GM21360 (cell line): ENCODE data around the gene SPARC.
"Not testable (repeated sequence)": the region's sequence is repeated elsewhere in the genome, so short reads cannot be mapped to it uniquely, and the experiment has no call there.

ENCODE experiments used
- ATAC-seq: cut with Tn5 transposase; IDR thresholded peaks from one replicate; pipeline ENCODE4 v1.9.1; 2021; ENCODE audit warnings: mild to moderate bottlenecking, moderate library complexity; ENCODE audit not compliant: unreplicated experiment

SPARC gene

DNA sequence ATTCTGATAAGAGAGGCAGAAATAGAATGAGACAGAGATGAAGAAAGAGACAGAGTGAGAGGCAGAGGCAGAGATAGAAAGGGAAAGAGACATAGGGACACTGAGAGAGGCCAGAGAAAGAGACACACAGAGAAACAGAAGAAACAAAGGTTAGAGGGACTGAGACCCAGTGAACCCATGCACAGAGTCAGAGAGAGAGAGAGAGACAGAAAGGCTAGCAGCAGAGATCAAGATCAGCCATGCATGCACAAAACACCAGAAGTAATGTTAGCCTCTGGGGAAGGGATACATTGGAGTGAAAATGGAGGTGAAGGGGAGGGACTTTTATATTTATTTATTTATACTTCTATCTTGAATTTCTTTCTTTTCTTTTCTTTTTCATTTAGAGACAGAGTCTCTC, 14.1 kb upstream of the SPARC start:
- peak; percentile 45 for ATAC-seq

DNA sequence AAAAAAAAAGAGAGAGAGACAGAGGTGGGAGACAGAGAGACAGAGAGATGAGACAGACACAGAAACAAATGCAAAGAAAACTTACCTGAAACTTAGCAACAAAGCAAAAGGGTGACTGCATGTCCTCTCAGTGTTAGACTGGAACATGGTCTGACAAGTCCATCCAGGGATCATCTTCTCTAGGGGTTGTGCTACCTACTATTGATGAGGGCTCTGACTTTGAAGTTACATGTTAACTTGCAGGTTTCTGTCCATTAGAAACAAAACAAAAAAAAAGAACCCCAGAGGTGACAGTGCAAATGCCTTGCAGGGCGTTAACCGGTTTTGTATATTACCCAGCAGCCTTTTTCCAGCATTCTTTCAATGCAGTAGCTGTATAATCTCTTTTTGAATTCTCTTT, 13.6 kb upstream of the SPARC start:
- ATAC-seq, result no peak

DNA sequence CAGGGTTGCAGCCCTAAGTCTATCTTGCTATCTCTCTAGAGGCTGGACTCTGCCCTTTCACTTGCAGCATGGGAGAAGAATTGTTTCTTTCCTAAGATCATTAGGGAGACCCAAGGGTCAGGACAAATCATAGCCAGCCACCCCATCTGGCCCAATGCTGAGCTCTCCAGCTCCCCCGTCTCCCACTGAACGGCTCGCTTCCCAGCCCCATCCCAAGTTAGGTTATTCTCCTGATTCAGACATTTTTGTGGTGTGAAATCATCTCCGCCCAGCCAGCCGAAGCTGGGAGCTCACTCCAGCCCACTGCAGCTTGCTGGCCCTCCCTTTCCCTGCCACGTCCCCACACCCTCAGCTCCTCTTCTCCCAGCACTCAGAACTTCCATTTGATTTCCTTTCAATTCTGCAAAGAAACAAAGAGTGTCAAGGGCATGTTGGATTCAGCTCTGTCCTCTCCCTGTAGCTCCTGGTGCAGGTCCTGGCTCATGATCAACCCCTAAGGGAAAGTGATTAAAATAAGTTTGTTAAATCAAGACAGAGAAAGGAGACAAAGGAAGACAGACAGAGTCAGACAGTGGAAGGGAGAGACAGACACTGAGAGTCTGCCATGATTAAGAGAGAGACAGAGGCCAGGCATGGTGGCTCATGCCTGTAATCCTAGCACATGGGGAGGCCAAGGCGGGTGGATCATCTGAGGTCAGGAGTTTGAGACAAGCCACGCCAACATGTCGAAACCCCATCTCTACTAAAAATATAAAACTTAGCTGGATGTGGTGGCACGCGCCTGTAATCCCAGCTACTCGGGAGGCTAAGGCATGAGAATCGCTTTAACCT, 12.6 kb upstream of the SPARC start:
- no peak for ATAC-seq

DNA sequence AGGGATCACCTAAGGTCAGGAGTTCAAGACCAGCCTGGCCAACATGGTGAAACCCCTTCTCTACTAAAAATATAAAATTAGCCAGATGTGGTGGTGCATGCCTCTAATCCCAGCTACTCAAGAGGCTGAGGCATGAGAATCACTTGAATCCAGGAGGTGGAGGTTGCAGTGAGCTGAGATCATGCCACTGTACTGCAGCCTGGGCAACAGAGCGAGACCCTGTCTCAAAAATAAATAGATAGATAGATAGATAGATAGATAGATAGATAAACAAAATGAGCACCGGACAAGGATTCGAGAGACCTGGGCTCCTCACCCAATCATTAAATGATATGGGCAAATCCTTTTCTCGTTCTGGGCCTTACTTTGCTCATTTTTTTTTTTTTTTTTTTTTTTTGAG, 11.4 kb upstream of the SPARC start:
- not testable (repeated sequence) for ATAC-seq

DNA sequence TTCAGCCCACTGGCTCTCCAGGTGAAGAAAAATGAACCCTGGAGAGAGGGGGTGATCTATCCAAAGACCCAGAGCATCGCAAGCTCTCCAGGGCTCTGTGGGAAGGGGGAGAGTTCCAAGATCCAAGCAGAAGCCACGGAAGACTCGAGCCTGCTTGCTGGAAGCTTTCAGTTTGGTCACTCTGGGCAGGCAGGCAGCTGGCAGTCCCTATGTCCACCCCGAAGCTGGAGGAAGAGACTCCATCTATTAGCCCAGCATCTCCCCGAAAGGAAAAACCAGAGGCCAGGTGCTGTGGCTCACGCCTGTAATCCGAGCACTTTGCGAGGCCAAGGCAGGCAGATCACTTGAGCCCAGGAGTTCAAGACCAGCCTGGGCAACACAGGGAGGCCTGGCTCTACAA, 10.7 kb upstream of the SPARC start:
- no peak for ATAC-seq

DNA sequence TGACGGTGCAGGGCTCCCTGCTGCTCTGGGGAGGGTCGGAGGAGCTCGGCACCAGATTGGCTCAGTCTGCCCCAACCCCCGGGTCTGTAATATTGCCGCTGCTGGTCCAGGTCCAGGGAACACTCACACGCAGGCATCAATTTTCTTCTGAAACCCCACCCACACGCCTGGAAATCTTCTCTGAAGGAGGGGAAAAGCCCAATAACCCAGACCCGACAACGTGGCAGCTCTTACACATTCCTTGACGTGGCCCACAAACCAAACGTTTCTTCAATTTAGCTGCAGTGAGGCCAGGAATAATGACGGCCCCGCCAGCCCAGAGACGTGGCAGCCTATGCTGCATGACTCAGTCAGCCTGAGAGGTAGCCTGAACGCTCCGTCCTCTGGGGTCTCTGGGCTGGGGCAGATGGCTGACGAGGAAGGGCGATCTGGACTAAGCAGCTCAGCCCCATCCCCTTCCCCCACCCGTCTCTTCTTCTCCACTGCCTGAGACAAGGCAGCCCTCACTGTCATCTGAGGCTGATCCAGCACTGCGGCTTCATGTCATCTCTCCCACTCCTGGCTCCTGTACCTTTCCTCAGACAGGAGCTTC, 9.9 kb upstream of the SPARC start:
- ATAC-seq, result no peak

DNA sequence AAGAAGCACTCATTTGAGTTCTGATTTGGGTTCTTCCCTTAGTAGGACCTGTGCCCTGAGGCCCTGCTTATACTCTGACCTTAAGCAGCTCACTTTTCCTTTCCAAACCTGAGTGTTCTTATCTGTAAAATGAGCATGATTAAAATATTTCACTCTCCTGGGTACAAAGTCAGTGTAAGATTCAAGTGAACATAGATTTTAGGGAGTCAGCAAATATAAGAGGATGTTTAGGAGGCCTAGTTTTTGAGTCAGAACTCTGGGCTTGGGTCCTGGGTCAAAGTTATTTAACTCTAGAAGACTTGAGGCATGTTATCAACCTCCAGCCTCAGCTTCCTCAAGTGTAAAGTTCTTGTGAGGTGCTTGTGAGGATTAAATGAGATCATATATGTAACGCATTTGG, 8.7 kb upstream of the SPARC start:
- no peak for ATAC-seq

DNA sequence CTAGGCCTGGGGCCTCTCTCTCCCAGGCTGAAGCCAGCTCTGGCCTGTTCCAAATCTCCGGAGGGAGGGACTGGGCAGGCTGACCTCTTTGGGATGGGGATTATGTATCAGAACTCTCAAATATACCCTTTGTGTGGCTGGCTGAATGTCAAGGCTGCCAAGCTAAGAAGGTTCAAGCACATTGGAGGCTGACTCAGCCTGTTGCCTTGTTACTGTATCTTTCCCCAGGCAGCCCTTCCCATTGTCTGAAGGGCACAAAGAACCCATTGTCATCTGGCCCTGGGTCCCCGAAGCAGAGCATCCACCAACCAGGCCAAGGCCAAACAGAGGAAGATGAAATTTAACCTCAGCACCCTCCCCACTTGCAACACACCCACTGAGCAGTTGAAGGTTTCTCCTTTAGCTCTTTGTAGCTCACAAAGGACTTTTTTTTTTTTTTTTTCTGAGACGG, 7.3 kb upstream of the SPARC start:
- ATAC-seq, result no peak

DNA sequence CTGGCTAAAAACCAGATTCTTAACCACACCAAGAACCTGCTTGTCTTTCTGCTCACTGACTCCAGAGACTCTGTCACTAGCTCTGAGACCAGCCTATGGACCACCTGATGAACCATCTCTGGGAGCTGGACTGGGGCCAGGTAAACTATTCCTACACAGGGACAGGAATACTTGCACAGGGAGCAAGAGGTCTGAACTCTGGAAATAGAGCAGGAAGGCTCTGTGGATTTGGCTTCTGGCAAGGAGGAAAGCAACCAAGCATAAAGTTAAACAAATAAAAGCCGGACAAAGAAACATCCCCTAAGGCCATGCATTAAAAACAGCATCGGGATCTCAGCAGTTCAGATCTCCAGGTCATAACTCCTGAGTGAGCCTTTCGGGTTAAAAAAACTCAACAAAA, 5.6 kb upstream of the SPARC start:
- ATAC-seq, result no peak

DNA sequence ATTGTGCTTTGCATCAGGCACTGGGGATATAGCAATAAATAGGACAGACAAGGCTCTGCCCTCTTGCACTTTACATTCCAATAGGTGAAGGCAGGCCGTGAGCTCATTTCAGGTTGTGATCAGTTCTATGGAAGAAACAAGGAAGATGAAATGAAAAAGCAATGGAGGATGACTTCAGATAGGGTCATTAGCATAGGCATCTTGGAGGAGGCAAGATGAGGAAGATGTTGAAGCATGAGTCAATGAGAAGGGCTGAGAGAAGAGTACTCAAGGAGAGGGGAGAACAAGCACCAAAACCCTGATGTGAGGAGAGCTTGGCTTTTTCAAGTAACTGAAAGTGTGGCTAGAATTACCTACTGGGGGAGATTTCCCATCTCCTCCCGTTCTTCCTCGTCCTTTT, 5.0 kb upstream of the SPARC start:
- no peak for ATAC-seq

DNA sequence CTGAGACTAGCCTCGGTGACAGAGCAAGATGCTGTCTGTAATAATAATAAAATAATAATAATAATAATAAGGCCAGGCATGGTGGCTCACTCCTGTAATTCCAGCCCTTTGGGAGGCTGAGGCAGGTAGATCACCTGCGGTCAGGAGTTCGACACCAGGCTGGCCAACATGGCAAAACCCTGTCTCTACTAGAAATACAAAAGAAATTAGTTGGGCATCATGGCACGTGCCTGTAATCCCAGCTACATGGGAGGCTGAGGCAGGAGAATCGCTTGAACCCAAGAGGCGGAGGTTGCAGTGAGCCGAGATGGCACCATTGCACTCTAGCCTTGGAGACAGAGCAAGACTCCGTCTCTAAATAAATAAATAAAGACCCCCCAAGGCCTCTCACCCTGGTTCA, 2.9 kb upstream of the SPARC start:
- not testable (repeated sequence) for ATAC-seq

DNA sequence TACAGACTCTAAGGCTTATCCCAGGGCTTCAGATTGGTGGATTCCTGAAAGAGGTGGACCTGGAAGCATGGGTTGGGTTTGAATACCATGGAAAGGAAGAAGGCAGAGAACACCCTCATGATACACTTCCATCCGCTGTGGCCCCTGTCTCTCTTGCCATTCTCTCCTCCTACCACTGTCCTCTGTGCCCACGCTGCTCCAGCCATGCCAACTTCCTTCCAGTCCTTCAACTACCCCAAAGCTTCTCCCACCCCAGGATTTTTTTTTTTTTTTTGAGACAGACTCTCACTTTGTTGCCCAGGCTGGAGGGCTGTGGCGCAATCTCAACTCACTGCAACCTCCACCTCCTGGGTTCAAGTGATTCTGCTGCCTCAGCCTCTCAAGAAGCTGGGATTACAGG, 1.7 kb upstream of the SPARC start:
- no peak for ATAC-seq

DNA sequence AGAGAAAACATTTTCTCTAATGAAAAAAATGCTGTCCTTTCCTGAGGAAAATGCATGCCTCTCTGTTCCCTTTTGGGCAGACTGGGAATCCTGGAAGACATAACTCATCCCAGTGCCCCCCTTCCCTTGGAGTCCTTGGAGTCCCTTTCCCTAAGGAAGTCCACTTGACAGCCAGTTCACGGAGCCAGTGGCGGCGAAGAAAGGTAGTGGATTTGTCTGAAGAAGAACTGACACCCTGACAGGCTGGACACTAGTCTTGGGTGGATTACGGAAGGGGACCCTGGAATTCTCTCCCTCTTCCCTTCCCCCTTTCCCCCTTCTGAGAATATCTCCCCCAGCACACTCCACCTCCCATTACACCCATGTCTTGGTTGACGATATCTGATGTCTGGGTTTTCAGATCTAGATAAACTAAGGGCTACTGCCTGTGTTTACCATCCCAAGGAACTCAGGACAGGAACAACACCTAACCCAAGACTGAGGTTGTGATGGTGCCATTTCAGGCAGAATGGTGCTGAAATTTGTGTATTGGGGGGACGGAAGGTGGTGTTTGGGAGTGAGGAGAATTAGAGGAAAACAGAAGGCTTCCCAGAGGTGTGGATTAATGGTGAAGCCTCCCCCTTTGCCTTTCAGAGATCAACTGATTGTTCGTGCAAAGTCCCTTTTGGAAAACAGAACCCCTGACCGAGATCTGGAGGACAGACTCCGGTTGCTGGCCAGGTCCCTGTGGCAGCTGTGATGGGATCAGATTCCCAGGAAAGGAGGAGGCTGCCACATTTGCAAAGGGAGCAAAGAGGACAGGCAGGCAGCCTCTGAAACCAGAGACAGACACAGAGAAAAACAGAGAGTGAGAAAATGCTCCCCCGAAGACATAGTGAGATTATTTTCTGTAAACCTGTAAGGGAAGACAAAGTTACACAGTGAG, 704 bp downstream of the SPARC start:
- ATAC-seq, result no peak

DNA sequence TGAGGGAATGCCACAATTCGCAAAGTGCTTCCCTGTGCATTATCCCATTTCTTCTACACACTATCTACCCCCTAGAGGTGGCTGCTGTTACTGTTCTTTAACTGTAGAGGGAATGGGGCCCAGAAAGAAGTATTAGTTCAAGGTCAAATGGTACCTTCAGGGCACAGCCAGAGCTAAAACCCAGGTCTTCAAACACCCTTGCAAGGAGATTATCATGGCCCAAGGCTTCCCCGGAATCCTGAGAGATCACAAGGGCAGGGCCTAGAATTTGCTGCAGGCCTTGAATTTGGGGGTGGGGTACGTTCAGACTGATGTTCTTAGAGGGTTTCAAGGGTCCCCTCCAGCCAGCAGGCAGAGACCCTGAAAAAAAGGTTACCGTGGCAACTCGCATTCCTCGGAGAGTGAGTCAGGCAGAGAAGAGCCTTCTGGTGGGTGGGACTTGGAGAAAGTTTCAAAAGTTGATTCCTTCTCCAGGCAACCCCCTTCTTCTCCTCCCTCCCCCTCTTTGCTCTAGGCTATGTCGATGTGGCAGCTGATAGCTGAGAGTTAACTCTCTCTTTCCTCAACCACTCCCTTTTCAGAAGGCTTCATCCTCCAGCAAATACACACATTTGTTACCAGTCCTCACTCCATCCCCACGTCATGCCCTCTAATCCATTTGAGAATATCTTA, 1.9 kb downstream of the SPARC start:
- ATAC-seq, result no peak

DNA sequence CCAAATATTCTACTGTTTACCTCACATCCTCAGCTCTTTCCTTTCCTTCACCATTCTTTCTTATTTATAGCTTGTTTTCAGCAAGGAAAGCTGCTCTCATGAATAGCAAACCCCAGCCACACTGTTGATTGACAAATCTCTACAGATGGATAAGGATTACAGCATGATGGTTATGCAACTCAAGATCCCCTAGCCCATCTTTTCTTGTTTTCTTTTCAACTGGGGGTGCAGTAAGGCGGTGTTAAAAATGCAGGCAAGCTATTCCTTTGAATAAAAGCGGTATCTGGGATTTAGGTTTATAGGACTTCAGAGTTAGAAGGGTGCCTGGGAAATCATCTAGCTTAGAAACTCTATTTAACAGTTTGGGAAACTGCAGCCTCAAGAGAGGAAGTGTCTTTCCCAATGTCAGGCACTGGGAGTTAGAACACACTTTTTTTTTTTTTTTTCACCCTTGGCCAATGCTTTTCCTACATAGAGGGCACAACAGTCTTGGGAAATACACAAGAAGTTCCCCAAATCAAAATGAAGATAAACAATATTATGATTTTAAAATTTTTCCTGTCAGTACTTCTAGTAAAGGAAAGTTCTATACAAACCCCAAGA, 2.6 kb downstream of the SPARC start:
- ATAC-seq, result no peak

DNA sequence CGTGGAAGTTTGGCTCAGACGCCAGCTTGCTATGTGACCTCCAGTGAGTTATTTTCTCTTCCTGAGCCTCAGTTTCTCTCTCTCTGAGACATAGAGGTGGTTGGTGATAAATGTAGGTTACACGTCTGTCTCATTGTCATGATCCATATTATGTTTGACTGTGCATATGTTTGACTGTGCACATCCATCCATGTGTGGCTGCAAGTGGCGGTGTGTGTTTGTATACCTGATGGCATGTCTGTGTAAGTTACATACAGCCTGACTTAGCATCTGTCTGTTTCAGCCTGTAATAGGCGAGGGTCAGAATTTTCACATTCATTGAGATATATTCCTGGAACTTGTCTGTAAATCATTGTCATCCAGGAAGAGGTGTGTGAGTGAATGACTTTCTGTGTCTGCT, 3.3 kb downstream of the SPARC start:
- no peak for ATAC-seq

DNA sequence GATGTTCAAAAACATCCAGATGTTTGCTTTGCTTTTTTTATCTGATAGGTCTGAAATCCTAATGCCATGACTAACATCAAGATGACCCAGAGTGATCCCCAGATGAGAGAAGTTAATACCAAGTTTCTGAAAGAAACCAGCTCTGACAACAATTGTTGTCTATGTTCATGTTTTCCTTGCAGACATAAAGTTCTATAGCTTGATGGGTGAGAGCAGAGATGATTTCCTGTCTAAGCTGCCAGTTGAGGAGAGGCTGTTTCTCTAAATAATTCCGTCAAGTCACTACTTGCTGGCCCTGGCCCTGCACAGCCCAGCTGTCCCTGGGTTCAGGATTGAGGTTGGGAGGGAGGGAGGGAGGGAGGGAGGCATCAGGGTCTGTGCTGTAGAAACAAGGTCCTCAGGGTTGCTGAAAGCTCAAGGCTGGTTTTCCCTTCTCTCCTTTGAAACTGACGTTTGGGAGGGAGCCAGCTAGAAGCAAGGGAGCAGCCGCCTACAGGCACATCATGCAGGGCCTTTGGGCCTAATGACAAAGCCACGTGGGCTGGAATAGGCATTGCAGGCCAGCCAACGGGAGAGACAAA, 3.9 kb downstream of the SPARC start:
- no peak for ATAC-seq

DNA sequence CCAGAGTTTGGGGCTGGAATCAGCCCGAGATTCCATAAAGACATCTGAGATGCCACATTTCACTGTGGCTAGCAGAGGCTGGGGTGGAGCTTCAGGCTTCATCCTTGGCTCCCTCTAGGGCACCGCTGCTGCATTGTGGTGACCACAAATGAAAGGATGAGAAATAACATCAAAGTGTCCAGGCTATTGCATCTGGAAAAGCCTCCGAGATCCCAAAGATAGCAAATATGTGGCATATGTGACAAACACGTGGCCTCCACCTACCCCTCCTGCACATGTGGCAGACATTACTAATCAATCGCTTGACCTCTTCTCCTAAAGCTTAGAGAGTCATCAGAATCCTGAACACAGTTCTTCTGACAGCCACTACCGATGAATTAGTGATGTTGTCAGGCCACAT, 4.5 kb downstream of the SPARC start:
- no peak for ATAC-seq

DNA sequence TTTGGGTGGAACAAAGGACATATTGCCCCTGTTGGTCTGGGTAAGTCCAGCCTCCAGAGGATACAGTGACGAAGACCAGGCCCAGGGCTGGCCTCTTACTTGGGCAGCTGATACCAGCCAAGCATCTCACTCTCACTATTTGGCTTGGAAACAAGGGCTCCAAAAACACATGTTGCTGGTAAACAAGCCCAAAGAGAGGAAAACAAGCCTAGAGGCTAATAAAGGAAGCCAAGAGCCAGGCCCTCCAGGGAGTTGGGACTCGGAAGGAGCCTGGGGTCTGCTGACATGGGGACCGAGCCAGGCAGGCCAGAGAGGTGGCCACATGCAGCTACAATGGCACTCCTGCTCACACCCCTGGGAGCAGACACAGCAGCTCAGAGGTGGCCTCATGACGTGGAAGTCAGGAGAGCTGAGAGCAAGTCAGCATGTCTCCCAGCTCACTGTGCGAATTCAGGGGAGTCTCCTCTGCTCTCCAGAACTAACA, 5.7 kb downstream of the SPARC start:
- ATAC-seq, result no peak

DNA sequence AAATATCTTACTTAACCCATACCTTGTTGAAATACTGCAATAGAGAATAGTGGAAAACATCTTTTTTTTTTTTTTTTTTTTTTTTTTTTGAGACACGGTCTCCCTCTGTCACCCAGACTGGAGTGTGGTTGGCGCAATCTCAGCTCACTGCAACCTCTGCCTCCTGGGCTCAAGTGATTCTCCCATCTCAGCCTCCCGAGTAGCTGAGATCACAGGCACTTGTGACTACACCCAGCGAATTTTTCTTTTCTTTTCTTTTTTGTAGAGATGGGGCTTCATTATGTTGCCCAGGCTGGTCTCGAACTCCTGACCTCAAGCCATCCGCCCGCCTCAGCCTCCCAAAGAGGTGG, 6.6 kb downstream of the SPARC start:
- not testable (repeated sequence) for ATAC-seq
